Measurements from ENCODE around the gene SPINK14.

GRCh38 chr5:148141645-148142044 lies 26.7 kb upstream of the SPINK14 start:
- TF ChIP-seq CTCF (IDR thresholded peaks at IDR 0.05) (no peak), POLR2A (IDR thresholded peaks at IDR 0.05) (no peak)
